ENCODE results near the gene MT1M.

DNA sequence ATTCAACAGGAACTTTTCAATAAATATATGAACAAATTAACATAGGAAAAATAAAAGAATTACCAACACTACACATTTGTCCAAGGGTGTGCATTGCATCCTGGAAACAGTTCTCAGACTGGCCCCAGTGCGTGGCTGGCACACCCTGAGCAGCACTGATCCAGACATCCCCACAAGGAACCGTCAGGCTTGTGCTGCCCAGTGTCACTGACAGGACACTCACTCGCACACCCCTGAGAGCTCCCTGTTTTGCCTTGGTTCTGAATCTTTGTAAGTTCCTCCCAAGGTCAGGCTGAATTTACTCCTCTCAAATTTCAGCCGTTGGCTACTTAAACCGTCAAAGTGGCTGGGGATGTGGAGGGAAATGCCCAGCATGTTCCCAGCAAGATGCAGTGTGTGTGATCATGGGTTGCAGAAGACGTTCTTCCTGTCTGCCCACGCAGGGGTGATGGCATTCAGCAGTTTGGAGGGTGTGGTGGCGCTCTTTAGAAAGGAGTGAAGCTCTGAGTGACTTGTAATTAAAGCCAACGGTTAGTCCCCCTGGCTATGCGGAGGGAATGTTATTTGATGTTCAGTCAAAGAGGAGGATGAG lies 22.3 kb upstream of the MT1M start:
- TF ChIP-seq, protein P1, sequence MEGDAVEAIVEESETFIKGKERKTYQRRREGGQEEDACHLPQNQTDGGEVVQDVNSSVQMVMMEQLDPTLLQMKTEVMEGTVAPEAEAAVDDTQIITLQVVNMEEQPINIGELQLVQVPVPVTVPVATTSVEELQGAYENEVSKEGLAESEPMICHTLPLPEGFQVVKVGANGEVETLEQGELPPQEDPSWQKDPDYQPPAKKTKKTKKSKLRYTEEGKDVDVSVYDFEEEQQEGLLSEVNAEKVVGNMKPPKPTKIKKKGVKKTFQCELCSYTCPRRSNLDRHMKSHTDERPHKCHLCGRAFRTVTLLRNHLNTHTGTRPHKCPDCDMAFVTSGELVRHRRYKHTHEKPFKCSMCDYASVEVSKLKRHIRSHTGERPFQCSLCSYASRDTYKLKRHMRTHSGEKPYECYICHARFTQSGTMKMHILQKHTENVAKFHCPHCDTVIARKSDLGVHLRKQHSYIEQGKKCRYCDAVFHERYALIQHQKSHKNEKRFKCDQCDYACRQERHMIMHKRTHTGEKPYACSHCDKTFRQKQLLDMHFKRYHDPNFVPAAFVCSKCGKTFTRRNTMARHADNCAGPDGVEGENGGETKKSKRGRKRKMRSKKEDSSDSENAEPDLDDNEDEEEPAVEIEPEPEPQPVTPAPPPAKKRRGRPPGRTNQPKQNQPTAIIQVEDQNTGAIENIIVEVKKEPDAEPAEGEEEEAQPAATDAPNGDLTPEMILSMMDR (tag by site-specific recombination; IDR thresholded peaks at IDR 0.05) = peak; percentile 59
- TF ChIP-seq ZNF548 (tag by site-specific recombination; IDR thresholded peaks at IDR 0.05) (no peak), ZNF404 (tag by site-specific recombination; IDR thresholded peaks at IDR 0.05) (no peak), ZNF777 (tag by site-specific recombination; IDR thresholded peaks at IDR 0.05; ENCODE audit: borderline replicate concordance) (no peak), ATF2 (tag by site-specific recombination; IDR thresholded peaks at IDR 0.05; ENCODE audit: low read depth) (no peak), MYNN (tag by site-specific recombination; IDR thresholded peaks at IDR 0.05; ENCODE audit: borderline replicate concordance) (no peak), ZSCAN30 (tag by site-specific recombination; IDR thresholded peaks at IDR 0.05) (no peak), ZNF174 (tag by site-specific recombination; IDR thresholded peaks at IDR 0.05) (no peak), IKZF3 (tag by site-specific recombination; IDR thresholded peaks at IDR 0.05) (no peak), ZBTB48 (tag by site-specific recombination; IDR thresholded peaks at IDR 0.05) (no peak), ZBTB10 (tag by site-specific recombination; IDR thresholded peaks at IDR 0.05) (no peak), ZNF596 (tag by site-specific recombination; IDR thresholded peaks at IDR 0.05) (no peak)
- TF ChIP-seq, protein P2, sequence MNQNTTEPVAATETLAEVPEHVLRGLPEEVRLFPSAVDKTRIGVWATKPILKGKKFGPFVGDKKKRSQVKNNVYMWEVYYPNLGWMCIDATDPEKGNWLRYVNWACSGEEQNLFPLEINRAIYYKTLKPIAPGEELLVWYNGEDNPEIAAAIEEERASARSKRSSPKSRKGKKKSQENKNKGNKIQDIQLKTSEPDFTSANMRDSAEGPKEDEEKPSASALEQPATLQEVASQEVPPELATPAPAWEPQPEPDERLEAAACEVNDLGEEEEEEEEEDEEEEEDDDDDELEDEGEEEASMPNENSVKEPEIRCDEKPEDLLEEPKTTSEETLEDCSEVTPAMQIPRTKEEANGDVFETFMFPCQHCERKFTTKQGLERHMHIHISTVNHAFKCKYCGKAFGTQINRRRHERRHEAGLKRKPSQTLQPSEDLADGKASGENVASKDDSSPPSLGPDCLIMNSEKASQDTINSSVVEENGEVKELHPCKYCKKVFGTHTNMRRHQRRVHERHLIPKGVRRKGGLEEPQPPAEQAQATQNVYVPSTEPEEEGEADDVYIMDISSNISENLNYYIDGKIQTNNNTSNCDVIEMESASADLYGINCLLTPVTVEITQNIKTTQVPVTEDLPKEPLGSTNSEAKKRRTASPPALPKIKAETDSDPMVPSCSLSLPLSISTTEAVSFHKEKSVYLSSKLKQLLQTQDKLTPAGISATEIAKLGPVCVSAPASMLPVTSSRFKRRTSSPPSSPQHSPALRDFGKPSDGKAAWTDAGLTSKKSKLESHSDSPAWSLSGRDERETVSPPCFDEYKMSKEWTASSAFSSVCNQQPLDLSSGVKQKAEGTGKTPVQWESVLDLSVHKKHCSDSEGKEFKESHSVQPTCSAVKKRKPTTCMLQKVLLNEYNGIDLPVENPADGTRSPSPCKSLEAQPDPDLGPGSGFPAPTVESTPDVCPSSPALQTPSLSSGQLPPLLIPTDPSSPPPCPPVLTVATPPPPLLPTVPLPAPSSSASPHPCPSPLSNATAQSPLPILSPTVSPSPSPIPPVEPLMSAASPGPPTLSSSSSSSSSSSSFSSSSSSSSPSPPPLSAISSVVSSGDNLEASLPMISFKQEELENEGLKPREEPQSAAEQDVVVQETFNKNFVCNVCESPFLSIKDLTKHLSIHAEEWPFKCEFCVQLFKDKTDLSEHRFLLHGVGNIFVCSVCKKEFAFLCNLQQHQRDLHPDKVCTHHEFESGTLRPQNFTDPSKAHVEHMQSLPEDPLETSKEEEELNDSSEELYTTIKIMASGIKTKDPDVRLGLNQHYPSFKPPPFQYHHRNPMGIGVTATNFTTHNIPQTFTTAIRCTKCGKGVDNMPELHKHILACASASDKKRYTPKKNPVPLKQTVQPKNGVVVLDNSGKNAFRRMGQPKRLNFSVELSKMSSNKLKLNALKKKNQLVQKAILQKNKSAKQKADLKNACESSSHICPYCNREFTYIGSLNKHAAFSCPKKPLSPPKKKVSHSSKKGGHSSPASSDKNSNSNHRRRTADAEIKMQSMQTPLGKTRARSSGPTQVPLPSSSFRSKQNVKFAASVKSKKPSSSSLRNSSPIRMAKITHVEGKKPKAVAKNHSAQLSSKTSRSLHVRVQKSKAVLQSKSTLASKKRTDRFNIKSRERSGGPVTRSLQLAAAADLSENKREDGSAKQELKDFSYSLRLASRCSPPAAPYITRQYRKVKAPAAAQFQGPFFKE (tag by site-specific recombination; IDR thresholded peaks at IDR 0.05; ENCODE audit: borderline replicate concordance) = no peak
